ENCODE measurements around the gene PDSS1.

Gene PDSS1

DNA sequence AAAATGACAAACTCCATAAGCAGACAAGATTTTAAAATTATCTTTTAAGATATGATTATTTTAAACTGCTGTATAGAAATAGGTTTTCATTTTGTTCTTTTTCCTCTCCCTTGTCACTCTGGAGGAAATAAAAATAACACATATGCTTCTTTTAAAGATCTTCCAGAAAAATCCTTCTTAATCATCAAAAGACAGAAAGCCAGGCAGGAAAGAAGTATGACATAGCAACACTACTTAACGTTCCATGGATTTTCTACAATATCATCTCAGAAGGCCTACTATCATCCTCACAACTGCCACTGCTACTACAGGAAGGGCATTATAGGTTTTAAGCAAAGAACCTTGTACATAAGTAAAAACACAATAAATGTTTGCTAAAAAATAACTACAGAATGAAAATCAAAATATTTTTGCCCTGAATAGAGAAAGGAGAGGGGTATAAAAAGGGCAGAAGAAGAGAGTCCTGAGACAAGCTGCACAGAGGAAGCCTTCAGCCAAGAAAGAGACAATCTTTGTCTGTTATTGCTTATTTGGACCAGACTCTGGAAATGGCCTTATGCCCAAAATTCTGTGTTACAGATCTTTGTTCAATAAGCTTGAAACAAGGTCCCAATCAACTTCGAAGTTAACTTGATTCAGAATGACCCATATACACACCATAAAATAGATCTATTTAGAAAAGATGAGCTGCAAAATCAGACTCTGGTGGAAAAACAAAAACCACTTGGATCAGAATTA is 95.4 kb downstream of the PDSS1 start:
- no peak for DNase-seq (ENCODE audit: low read depth in 2 of 2, low spot score in 1 of 2)
